ENCODE measurements around the gene STAT1.

The STAT1 gene

GRCh38 chr2:191012346-191012745, 1.6 kb downstream of the STAT1 start (continued):
- TF ChIP-seq ZNF248 (tag by site-specific recombination; IDR thresholded peaks at IDR 0.05) (no peak), PRDM10 (tag by site-specific recombination; IDR thresholded peaks at IDR 0.05) (no peak), ZNF2 (tag by site-specific recombination; IDR thresholded peaks at IDR 0.05) (no peak)
- TF ChIP-seq, protein P1, sequence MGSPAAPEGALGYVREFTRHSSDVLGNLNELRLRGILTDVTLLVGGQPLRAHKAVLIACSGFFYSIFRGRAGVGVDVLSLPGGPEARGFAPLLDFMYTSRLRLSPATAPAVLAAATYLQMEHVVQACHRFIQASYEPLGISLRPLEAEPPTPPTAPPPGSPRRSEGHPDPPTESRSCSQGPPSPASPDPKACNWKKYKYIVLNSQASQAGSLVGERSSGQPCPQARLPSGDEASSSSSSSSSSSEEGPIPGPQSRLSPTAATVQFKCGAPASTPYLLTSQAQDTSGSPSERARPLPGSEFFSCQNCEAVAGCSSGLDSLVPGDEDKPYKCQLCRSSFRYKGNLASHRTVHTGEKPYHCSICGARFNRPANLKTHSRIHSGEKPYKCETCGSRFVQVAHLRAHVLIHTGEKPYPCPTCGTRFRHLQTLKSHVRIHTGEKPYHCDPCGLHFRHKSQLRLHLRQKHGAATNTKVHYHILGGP (tag by site-specific recombination; IDR thresholded peaks at IDR 0.05), result no peak

GRCh38 chr2:191010887-191011885, 2.8 kb downstream of the STAT1 start:
- H3K9me3 ChIP-seq (ENCODE audit: control insufficient read depth, insufficient read depth, low read depth, low read length), result no peaks in the 10 kb centered on the region
- H3K4me1 ChIP-seq (ENCODE audit: control insufficient read depth, insufficient read depth, low read length), result no peaks in the 10 kb centered on the region
- CTCF ChIA-PET, result interaction anchor here (3.5 kb wide), 1 partner anchor 15 kb away, joined by 12 read pairs; no protein-coding TSS in a partner anchor
- H3K27ac ChIP-seq (ENCODE audit: extremely low read depth, low read depth, low read length), result no peak overlapping the region
- POLR2A ChIA-PET, result interaction anchor here (1.5 kb wide), 1 partner anchor 9 kb away, joined by 3 read pairs; no protein-coding TSS in a partner anchor
- no peak for TF ChIP-seq ZNF768 (tag by site-specific recombination; IDR thresholded peaks at IDR 0.05)
- TF ChIP-seq KLF1 (tag by site-specific recombination; IDR thresholded peaks at IDR 0.05), result no peak
- TF ChIP-seq, protein P2, sequence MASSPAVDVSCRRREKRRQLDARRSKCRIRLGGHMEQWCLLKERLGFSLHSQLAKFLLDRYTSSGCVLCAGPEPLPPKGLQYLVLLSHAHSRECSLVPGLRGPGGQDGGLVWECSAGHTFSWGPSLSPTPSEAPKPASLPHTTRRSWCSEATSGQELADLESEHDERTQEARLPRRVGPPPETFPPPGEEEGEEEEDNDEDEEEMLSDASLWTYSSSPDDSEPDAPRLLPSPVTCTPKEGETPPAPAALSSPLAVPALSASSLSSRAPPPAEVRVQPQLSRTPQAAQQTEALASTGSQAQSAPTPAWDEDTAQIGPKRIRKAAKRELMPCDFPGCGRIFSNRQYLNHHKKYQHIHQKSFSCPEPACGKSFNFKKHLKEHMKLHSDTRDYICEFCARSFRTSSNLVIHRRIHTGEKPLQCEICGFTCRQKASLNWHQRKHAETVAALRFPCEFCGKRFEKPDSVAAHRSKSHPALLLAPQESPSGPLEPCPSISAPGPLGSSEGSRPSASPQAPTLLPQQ (tag by site-specific recombination; IDR thresholded peaks at IDR 0.05), result no peak
- no peak for TF ChIP-seq ZNF510 (tag by site-specific recombination; IDR thresholded peaks at IDR 0.05; ENCODE audit: insufficient replicate concordance)
- TF ChIP-seq ZNF366 (tag by site-specific recombination; conservative IDR thresholded peaks at IDR 0.05), result no peak
- TF ChIP-seq ZNF501 (tag by site-specific recombination; IDR thresholded peaks at IDR 0.05), result no peak
- no peak for TF ChIP-seq ZNF596 (tag by site-specific recombination; IDR thresholded peaks at IDR 0.05)
- no peak for TF ChIP-seq ZNF138 (tag by site-specific recombination; IDR thresholded peaks at IDR 0.05; ENCODE audit: borderline replicate concordance)
- H3K4me3 ChIP-seq (ENCODE audit: low read depth, low read length), result no peak overlapping the region
- H3K36me3 ChIP-seq (ENCODE audit: control insufficient read depth in 2 of 2, insufficient read depth in 1 of 2, low read length in 2 of 2), result peaks cover 10 to 49% of the 10 kb centered on the region in 2 experiments

DNA sequence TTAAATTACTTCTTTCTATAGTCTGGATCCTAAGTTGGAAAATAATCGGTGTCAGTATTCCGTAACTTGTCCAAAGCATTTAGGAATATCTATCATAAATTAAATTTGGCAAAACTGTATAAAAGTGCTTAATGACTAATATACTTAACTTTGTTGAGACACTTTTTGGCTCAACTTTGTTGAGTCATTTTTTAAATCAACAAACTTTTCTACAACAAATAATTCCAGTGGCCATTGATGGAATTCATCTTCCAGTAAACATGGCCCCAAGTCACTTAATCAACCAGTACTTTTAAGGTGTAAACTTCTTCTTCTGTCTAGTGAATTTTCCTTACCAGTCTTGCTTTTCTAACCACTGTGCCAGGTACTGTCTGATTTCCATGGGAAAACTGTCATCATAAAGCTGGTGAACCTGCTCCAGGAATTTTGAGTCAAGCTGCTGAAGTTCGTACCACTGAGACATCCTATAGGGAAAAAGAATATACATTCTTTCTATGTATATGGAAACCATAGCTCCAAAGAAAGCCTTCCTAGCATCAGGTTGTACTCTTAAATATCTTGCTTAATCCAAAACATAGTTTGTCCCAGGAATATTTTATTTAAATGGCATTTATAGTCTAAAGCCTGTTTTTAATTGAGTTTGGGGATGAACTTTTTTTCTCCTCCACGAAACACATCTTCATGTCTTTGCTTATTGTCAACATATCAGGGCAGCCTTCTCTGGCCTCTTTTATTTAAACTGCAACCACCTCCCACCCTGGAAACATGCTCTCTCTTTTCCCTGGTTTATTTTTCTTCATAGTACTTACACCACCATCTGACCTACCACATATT, 4.2 kb downstream of the STAT1 start:
- Histone ChIP-seq H3K27ac (ENCODE audit: extremely low read depth, low read depth, low read length) (no peak overlapping the region), H3K4me3 (ENCODE audit: low read depth, low read length) (no peak overlapping the region), H3K9me3 (ENCODE audit: control insufficient read depth, insufficient read depth, low read depth, low read length) (no peaks in the 10 kb centered on the region), H3K4me1 (ENCODE audit: control insufficient read depth, insufficient read depth, low read length) (no peaks in the 10 kb centered on the region), H3K36me3 (ENCODE audit: control insufficient read depth in 2 of 2, insufficient read depth in 1 of 2, low read length in 2 of 2) (peaks cover 10 to 64% of the 10 kb centered on the region in 2 experiments)
- POLR2A ChIA-PET, result no interaction called here
- CTCF ChIA-PET, result interaction anchor here (3.5 kb wide), 1 partner anchor 14 kb away, joined by 12 read pairs; no protein-coding TSS in a partner anchor
- TF ChIP-seq ZNF473 (tag by site-specific recombination; IDR thresholded peaks at IDR 0.05) (no peak), ZNF280D (tag by site-specific recombination; IDR thresholded peaks at IDR 0.05) (no peak), HOXC10 (CRISPR knock-in tag; IDR thresholded peaks at IDR 0.05) (no peak), ZNF114 (tag by site-specific recombination; IDR thresholded peaks at IDR 0.05) (no peak), ZNF140 (tag by site-specific recombination; IDR thresholded peaks at IDR 0.05) (no peak)
- TF ChIP-seq, protein P3, sequence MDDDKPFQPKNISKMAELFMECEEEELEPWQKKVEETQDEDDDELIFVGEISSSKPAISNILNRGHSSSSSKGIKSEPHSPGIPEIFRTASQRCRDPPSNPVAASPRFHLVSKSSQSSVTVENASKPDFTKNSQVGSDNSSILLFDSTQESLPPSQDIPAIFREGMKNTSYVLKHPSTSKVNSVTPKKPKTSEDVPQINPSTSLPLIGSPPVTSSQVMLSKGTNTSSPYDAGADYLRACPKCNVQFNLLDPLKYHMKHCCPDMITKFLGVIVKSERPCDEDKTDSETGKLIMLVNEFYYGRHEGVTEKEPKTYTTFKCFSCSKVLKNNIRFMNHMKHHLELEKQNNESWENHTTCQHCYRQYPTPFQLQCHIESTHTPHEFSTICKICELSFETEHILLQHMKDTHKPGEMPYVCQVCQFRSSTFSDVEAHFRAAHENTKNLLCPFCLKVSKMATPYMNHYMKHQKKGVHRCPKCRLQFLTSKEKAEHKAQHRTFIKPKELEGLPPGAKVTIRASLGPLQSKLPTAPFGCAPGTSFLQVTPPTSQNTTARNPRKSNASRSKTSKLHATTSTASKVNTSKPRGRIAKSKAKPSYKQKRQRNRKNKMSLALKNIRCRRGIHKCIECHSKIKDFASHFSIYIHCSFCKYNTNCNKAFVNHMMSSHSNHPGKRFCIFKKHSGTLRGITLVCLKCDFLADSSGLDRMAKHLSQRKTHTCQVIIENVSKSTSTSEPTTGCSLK (tag by site-specific recombination; IDR thresholded peaks at IDR 0.05), result no peak

All from HEK293 (cell line).